ENCODE results near the gene TBRG1. TPM values are rescaled to one million over a fixed set of nuclear protein-coding genes. Genes with fewer than 3 reads are reported as not detected.

Gene TBRG1
- total RNA-seq, 1 donor from 2014 or later, result 20.7 TPM

- peaks cover 11% of the 10 kb centered on the region for H3K36me3 Mint-ChIP-seq
- peaks cover 6% of the 10 kb centered on the region for H3F3A ChIP-seq (ENCODE audit: low read depth)
- H3K36me3 ChIP-seq, result no peaks in the 10 kb centered on the region
- H3K27me3 Mint-ChIP-seq (ENCODE audit: insufficient read depth, low read depth), result peaks cover 4% of the 10 kb centered on the region
- no peaks in the 10 kb centered on the region for H3K9me3 ChIP-seq (ENCODE audit: low read depth)
- H3K9ac ChIP-seq, result peak within 1 kb of the TSS; percentile 29
- no peak within 1 kb of the TSS for H3K27ac ChIP-seq
- peaks cover 41% of the 10 kb centered on the region for H3K27me3 ChIP-seq
- H3K4me2 ChIP-seq, result peak within 1 kb of the TSS; percentile 94
- H3K79me2 ChIP-seq (ENCODE audit: low read depth), result no peaks in the 10 kb centered on the region
- TF ChIP-seq EZH2 (IDR thresholded peaks at IDR 0.05) (peak; percentile 66), CTCF (IDR thresholded peaks at IDR 0.05) (no peak)
- H3K4me3 ChIP-seq, result peak within 1 kb of the TSS; percentile 71
- DNase-seq (ENCODE audit: low spot score), result peak; percentile 94
- H3K27ac Mint-ChIP-seq, result peak within 1 kb of the TSS; percentile 96
- no peaks in the 10 kb centered on the region for H3K4me1 ChIP-seq
- peak within 1 kb of the TSS; percentile 86 for H2AFZ ChIP-seq (replicated peaks)
- peaks cover 2% of the 10 kb centered on the region for H3K9me3 Mint-ChIP-seq
- peaks cover 20% of the 10 kb centered on the region for H3K4me1 Mint-ChIP-seq
- peaks cover 5% of the 10 kb centered on the region for H4K20me1 ChIP-seq (ENCODE audit: low read depth)
- peak within 1 kb of the TSS; percentile 94 for H3K4me3 Mint-ChIP-seq
Measured at GRCh38 chr11:124673333-124674167, 50.9 kb downstream of the TBRG1 start, which contains the start of the genes SIAE and SPA17. SIAE (minus strand) TSS chr11:124673739; CDS start chr11:124673708, 31 bp downstream. SPA17 (plus strand) TSS chr11:124673904; CDS start chr11:124675265, 1,361 bp downstream.

- H2AFZ ChIP-seq (replicated peaks), result peak overlapping the region; percentile 86
- Mint-ChIP-seq H3K36me3 (peaks cover 11% of the 10 kb centered on the region), H3K4me3 (peak overlapping the region; percentile 94), H3K9me3 (peaks cover 2% of the 10 kb centered on the region), H3K27ac (peak overlapping the region; percentile 96), H3K4me1 (peaks cover 20% of the 10 kb centered on the region), H3K27me3 (ENCODE audit: insufficient read depth, low read depth) (peaks cover 4% of the 10 kb centered on the region)
- H3K4me2 ChIP-seq, result peak overlapping the region; percentile 94
- H4K20me1 ChIP-seq (ENCODE audit: low read depth), result peaks cover 5% of the 10 kb centered on the region
- H3K9me3 ChIP-seq (ENCODE audit: low read depth), result no peaks in the 10 kb centered on the region
- no peaks in the 10 kb centered on the region for H3K4me1 ChIP-seq
- no peaks in the 10 kb centered on the region for H3K79me2 ChIP-seq (ENCODE audit: low read depth)
- H3F3A ChIP-seq (ENCODE audit: low read depth), result peaks cover 6% of the 10 kb centered on the region
- H3K4me3 ChIP-seq, result peak overlapping the region; percentile 71
- no peaks in the 10 kb centered on the region for H3K36me3 ChIP-seq
- no peak for DNase-seq (ENCODE audit: low spot score)
- no peak for TF ChIP-seq CTCF (IDR thresholded peaks at IDR 0.05)
- TF ChIP-seq EZH2phosphoT487 (IDR thresholded peaks at IDR 0.05), result no peak
- TF ChIP-seq EZH2 (IDR thresholded peaks at IDR 0.05), result no peak
- peaks cover 41% of the 10 kb centered on the region for H3K27me3 ChIP-seq
- H3K27ac ChIP-seq, result no peak overlapping the region
- no peak overlapping the region for H3K9ac ChIP-seq
Measured at GRCh38 chr11:124674168-124674517, 51.5 kb downstream of the TBRG1 start.

- TF ChIP-seq EZH2 (IDR thresholded peaks at IDR 0.05), result no peak
- no peak for TF ChIP-seq CTCF (IDR thresholded peaks at IDR 0.05)
- TF ChIP-seq EZH2phosphoT487 (IDR thresholded peaks at IDR 0.05), result no peak
- Histone ChIP-seq H2AFZ (replicated peaks) (no peak overlapping the region), H3K9ac (no peak overlapping the region), H3K4me2 (peak overlapping the region; percentile 94), H3K27ac (no peak overlapping the region), H3K4me3 (peak overlapping the region; percentile 71), H3F3A (ENCODE audit: low read depth) (peaks cover 6% of the 10 kb centered on the region), H3K4me1 (no peaks in the 10 kb centered on the region), H3K36me3 (no peaks in the 10 kb centered on the region), H3K9me3 (ENCODE audit: low read depth) (no peaks in the 10 kb centered on the region), H4K20me1 (ENCODE audit: low read depth) (peaks cover 4% of the 10 kb centered on the region), H3K79me2 (ENCODE audit: low read depth) (no peaks in the 10 kb centered on the region), H3K27me3 (peaks cover 37% of the 10 kb centered on the region)
- Mint-ChIP-seq H3K9me3 (peaks cover 2% of the 10 kb centered on the region), H3K27me3 (ENCODE audit: insufficient read depth, low read depth) (peaks cover 4% of the 10 kb centered on the region), H3K4me3 (peak overlapping the region; percentile 94), H3K4me1 (peaks cover 20% of the 10 kb centered on the region), H3K36me3 (peaks cover 11% of the 10 kb centered on the region), H3K27ac (peak overlapping the region; percentile 96)
- no peak for DNase-seq (ENCODE audit: low spot score)
Measured at GRCh38 chr11:124674571-124674970, 51.9 kb downstream of the TBRG1 start.

Data from neural progenitor cell (in vitro differentiated cells).